ENCODE results near the gene ENG. TPM values are rescaled to one million over a fixed set of nuclear protein-coding genes. Genes with fewer than 3 reads are reported as not detected.
A peak's percentile ranks its signal among the peaks of the same experiment; 100 is the strongest.

ENG gene
- total RNA-seq, 1 donor from 2014 or later = not detected

GRCh38 chr9:127817881-127818434, 36.5 kb downstream of the ENG start:
- Histone ChIP-seq H3K27me3 (no peaks in the 10 kb centered on the region), H3K79me2 (ENCODE audit: low read depth) (no peaks in the 10 kb centered on the region), H3K36me3 (no peaks in the 10 kb centered on the region), H3F3A (ENCODE audit: low read depth) (peaks cover 4% of the 10 kb centered on the region), H2AFZ (replicated peaks) (no peak overlapping the region), H3K4me2 (no peak overlapping the region), H3K4me1 (no peaks in the 10 kb centered on the region), H3K4me3 (no peak overlapping the region), H3K27ac (no peak overlapping the region), H4K20me1 (ENCODE audit: low read depth) (no peaks in the 10 kb centered on the region), H3K9me3 (ENCODE audit: low read depth) (no peaks in the 10 kb centered on the region), H3K9ac (no peak overlapping the region)
- Mint-ChIP-seq H3K27me3 (ENCODE audit: insufficient read depth, low read depth) (peaks cover 4% of the 10 kb centered on the region), H3K27ac (no peak overlapping the region), H3K36me3 (no peaks in the 10 kb centered on the region), H3K9me3 (no peaks in the 10 kb centered on the region), H3K4me1 (no peaks in the 10 kb centered on the region), H3K4me3 (no peak overlapping the region)
- no peak for TF ChIP-seq EZH2 (IDR thresholded peaks at IDR 0.05)
- no peak for TF ChIP-seq EZH2phosphoT487 (IDR thresholded peaks at IDR 0.05)
- TF ChIP-seq CTCF (IDR thresholded peaks at IDR 0.05) = no peak
- no peak for DNase-seq (ENCODE audit: low spot score)

GRCh38 chr9:127816728-127817127, 37.7 kb downstream of the ENG start:
- Mint-ChIP-seq H3K27me3 (ENCODE audit: insufficient read depth, low read depth) (peaks cover 4% of the 10 kb centered on the region), H3K4me1 (no peaks in the 10 kb centered on the region), H3K4me3 (no peak overlapping the region), H3K9me3 (no peaks in the 10 kb centered on the region), H3K36me3 (peaks cover under 1% of the 10 kb centered on the region), H3K27ac (peak overlapping the region; percentile 47)
- Histone ChIP-seq H3K9me3 (ENCODE audit: low read depth) (no peaks in the 10 kb centered on the region), H3F3A (ENCODE audit: low read depth) (no peaks in the 10 kb centered on the region), H3K4me3 (no peak overlapping the region), H3K79me2 (ENCODE audit: low read depth) (no peaks in the 10 kb centered on the region), H3K4me2 (no peak overlapping the region), H3K27me3 (no peaks in the 10 kb centered on the region), H3K27ac (no peak overlapping the region), H2AFZ (replicated peaks) (no peak overlapping the region), H3K9ac (no peak overlapping the region), H4K20me1 (ENCODE audit: low read depth) (no peaks in the 10 kb centered on the region), H3K36me3 (no peaks in the 10 kb centered on the region), H3K4me1 (no peaks in the 10 kb centered on the region)
- no peak for TF ChIP-seq EZH2phosphoT487 (IDR thresholded peaks at IDR 0.05)
- no peak for TF ChIP-seq CTCF (IDR thresholded peaks at IDR 0.05)
- TF ChIP-seq EZH2 (IDR thresholded peaks at IDR 0.05) = no peak
- no peak for DNase-seq (ENCODE audit: low spot score)

DNA sequence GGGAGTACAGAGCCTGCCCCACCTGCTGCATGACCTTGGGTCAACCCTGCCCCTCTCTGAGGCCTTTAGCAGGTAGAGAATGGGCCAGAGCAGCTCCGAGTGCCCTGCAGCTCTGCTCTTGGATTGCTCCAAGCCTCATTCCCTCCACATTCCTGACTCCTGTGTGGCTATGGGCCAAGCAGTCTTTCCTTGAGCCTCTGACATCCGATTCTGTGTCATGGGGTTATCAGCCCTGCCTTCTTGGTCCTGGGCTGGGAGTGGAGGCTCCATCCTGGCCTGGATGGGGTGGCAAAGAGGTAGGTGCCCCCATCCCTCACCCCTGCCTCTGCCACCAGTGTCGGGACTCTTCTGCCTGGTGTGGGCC, 38.1 kb downstream of the ENG start:
- H3K79me2 ChIP-seq (ENCODE audit: low read depth) = no peaks in the 10 kb centered on the region
- H3K36me3 Mint-ChIP-seq = peaks cover 2% of the 10 kb centered on the region
- no peaks in the 10 kb centered on the region for H3K27me3 ChIP-seq
- H3K4me2 ChIP-seq = no peak overlapping the region
- H2AFZ ChIP-seq (replicated peaks) = no peak overlapping the region
- peaks cover 4% of the 10 kb centered on the region for H3K27me3 Mint-ChIP-seq (ENCODE audit: insufficient read depth, low read depth)
- no peaks in the 10 kb centered on the region for H4K20me1 ChIP-seq (ENCODE audit: low read depth)
- no peak for TF ChIP-seq EZH2phosphoT487 (IDR thresholded peaks at IDR 0.05)
- TF ChIP-seq EZH2 (IDR thresholded peaks at IDR 0.05) = no peak
- TF ChIP-seq CTCF (IDR thresholded peaks at IDR 0.05) = no peak
- no peak overlapping the region for H3K9ac ChIP-seq
- no peak overlapping the region for H3K27ac Mint-ChIP-seq
- DNase-seq (ENCODE audit: low spot score) = no peak
- H3K9me3 Mint-ChIP-seq = no peaks in the 10 kb centered on the region
- no peak overlapping the region for H3K4me3 Mint-ChIP-seq
- H3K4me1 Mint-ChIP-seq = no peaks in the 10 kb centered on the region
- no peaks in the 10 kb centered on the region for H3K36me3 ChIP-seq
- no peaks in the 10 kb centered on the region for H3K9me3 ChIP-seq (ENCODE audit: low read depth)
- H3F3A ChIP-seq (ENCODE audit: low read depth) = no peaks in the 10 kb centered on the region
- no peaks in the 10 kb centered on the region for H3K4me1 ChIP-seq
- no peak overlapping the region for H3K27ac ChIP-seq
- H3K4me3 ChIP-seq = no peak overlapping the region

All from neural progenitor cell (in vitro differentiated cells).